Measurements from ENCODE around the gene CRIP1. TPM values are rescaled to one million over a fixed set of nuclear protein-coding genes. Genes with fewer than 3 reads are reported as not detected.

Gene CRIP1
- total and polyA plus RNA-seq, 2 donors (not counting 3 experiments of a cell fraction or from before 2014, with no cell fraction given): 3.1 to 8.1 TPM

DNA sequence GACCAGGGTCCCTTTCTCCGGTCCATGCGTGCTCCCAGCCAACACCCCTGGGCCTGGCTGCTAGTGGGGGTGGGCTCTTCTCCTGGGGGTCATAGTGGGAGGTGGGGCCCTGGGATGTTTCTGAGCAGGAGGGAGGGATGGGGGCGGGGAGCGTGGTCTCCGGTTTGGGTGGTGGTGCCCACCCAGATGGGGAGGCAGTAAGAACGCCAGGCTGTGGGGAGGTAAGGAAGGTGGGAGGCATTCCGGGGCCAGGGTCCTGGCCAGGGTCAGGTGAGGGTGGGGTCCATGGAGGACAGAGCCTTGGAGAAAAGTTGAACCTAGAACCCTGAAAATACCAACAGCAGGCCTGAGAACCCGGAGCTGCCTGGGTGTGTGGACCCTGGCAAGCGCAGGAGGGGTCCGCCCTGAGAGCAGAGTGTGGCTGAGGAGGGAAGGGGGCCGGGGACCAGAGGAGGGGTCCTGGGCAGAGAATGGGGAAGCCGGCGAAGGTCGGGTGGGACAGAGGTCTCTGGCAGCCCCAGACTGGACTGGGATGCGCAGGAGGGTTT lies 6.4 kb upstream of the CRIP1 start:
- Histone ChIP-seq H3K27ac (ENCODE audit: insufficient read depth, low read depth, low read length) (peak overlapping the region; percentile 91), H3K4me1 (ENCODE audit: control insufficient read depth, extremely low read depth, insufficient read depth, low read length) (peaks cover 27% of the 10 kb centered on the region), H3K4me3 (replicated peaks in 1 of 3; ENCODE audit: insufficient read depth in 1 of 3, low read depth in 1 of 3, low read length in 3 of 3) (no peak overlapping the region), H3K4me2 (ENCODE audit: insufficient read depth, low read length) (no peak overlapping the region), H4K20me1 (replicated peaks; ENCODE audit: control insufficient read depth, extremely low read depth, insufficient read depth, low read length) (no peaks in the 10 kb centered on the region), H3K9ac (replicated peaks; ENCODE audit: extremely low read depth, insufficient read depth, low read length) (no peak overlapping the region), H3K79me2 (ENCODE audit: control insufficient read depth, insufficient read depth, low read length) (peaks cover 9% of the 10 kb centered on the region), H3K9me1 (replicated peaks; ENCODE audit: control insufficient read depth, extremely low read depth, insufficient read depth, low read length) (no peaks in the 10 kb centered on the region), H3K36me3 (ENCODE audit: control insufficient read depth in 2 of 2, extremely low read depth in 1 of 2, insufficient read depth in 2 of 2, low read length in 2 of 2) (peaks cover 3 to 5% of the 10 kb centered on the region in 2 experiments), H2AFZ (ENCODE audit: low read depth, low read length) (no peak overlapping the region), H3K27me3 (ENCODE audit: control insufficient read depth in 2 of 2, insufficient read depth in 2 of 2, low read length in 2 of 2) (no peaks in the 10 kb centered on the region), H3K9me3 (replicated peaks; ENCODE audit: control insufficient read depth, insufficient read depth, low read length) (no peaks in the 10 kb centered on the region)
- peak; percentile 25 for TF ChIP-seq POLR2A (IDR thresholded peaks at IDR 0.05; ENCODE audit: low read depth, low read length)
- TF ChIP-seq EZH2 (IDR thresholded peaks at IDR 0.05; ENCODE audit: borderline replicate concordance, low read depth, low read length, severe bottlenecking): no peak
- ChIA-PET CTCF (interaction anchor here (0.6 to 3.2 kb wide), 28 partner anchors 10 to 507 kb away, joined by 3 to 144 read pairs (median 4); partner anchors contain the start of gene TEDC1), POLR2A (interaction anchor here (1.1 kb wide), 1 partner anchor 10 kb away, joined by 6 read pairs; no protein-coding TSS in a partner anchor)
- dilution Hi-C loops (cut with MboI; ENCODE audit: extremely low pct_ligation_motif_present, low sequenced_read_pairs): no loop called here
- no TSS peak for BruUV-seq (replicated peaks)
- FAIRE-seq (no peak), DNase-seq (ENCODE audit: low read depth, low spot score) (no peak)
- intact Hi-C loops (cut with micrococcal nuclease): no loop called here

DNA sequence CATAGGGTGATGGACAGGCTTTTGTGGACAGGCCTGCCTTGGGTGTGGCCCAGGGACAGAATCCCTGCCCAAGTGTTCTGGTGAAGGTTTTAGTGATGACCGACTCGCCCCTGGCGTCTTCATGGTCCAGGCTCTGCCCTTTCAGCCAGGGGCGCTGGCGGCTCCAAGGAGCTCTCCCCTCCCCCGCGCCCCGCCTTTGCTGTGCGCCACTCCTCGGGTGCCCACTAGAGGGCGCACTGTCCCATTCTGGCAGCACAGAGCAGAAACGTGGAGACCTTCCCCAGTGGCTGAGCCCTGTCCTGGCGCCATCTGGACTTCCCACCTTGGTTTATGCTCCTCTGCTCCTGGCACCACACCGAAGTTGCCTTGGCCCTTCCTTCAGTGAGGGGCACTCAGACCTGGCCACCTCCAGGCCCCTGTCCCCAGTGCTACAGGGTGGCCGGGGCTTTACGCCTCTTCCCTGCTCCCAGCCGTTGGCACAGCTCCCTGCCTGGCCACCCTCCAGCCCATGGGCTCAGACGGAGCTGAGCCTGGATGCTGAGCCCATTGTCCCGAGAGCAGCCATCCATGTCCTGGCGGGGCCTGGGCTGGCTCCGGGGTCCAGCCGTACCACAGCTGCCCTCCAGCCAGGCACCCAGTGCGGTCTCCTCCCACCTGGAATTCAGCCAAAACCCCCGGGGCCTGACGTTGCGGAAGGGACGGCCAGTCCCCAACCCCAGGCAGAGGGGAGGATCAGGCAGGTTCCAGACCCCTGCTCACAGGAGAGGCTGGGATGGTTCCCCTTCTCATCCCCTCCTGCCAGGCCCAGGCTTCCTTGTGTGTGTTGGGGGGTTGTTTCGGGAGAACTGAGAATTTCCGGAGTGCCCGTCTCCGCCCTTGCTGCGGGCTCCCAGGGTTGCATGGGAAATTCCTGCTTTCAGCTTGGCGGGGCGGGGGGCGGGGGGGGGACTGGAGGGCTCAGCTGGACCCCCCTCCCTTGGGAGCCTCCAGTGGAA lies 5.6 kb upstream of the CRIP1 start:
- no peaks in the 10 kb centered on the region for H3K9me1 ChIP-seq (replicated peaks; ENCODE audit: control insufficient read depth, extremely low read depth, insufficient read depth, low read length)
- peak overlapping the region; percentile 75 for H3K9ac ChIP-seq (replicated peaks; ENCODE audit: extremely low read depth, insufficient read depth, low read length)
- H3K4me1 ChIP-seq (ENCODE audit: control insufficient read depth, extremely low read depth, insufficient read depth, low read length): peaks cover 27% of the 10 kb centered on the region
- H3K9me3 ChIP-seq (replicated peaks; ENCODE audit: control insufficient read depth, insufficient read depth, low read length): no peaks in the 10 kb centered on the region
- peak overlapping the region; percentile 91 for H3K27ac ChIP-seq (ENCODE audit: insufficient read depth, low read depth, low read length)
- intact Hi-C loops (cut with micrococcal nuclease): loop anchor here (1.0 kb wide), 2 partner anchors 8 to 33 kb away; no protein-coding TSS in a partner anchor
- H3K36me3 ChIP-seq (ENCODE audit: control insufficient read depth in 2 of 2, extremely low read depth in 1 of 2, insufficient read depth in 2 of 2, low read length in 2 of 2): peaks cover 3 to 5% of the 10 kb centered on the region in 2 experiments
- H4K20me1 ChIP-seq (replicated peaks; ENCODE audit: control insufficient read depth, extremely low read depth, insufficient read depth, low read length): no peaks in the 10 kb centered on the region
- H3K4me3 ChIP-seq (replicated peaks in 1 of 3; ENCODE audit: insufficient read depth in 1 of 3, low read depth in 1 of 3, low read length in 3 of 3): no peak overlapping the region
- TSS peak; percentile 31 for BruUV-seq (replicated peaks)
- dilution Hi-C loops (cut with MboI; ENCODE audit: extremely low pct_ligation_motif_present, low sequenced_read_pairs): no loop called here
- CTCF ChIA-PET: interaction anchor here (0.6 to 3.2 kb wide), 30 partner anchors 9 to 548 kb away, joined by 3 to 144 read pairs (median 4); partner anchors contain the start of gene TEDC1
- H3K4me2 ChIP-seq (ENCODE audit: insufficient read depth, low read length): peak overlapping the region; percentile 1
- POLR2A ChIA-PET: interaction anchor here (1.1 kb wide), 1 partner anchor 9 kb away, joined by 6 read pairs; no protein-coding TSS in a partner anchor
- H3K79me2 ChIP-seq (ENCODE audit: control insufficient read depth, insufficient read depth, low read length): peaks cover 9% of the 10 kb centered on the region
- TF ChIP-seq POLR2A (IDR thresholded peaks at IDR 0.05; ENCODE audit: low read depth, low read length) (peak; percentile 37), MYC (IDR thresholded peaks at IDR 0.05; ENCODE audit: low read depth, low read length) (peak; percentile 56), GATA2 (IDR thresholded peaks at IDR 0.05; ENCODE audit: insufficient read depth, insufficient read length, low read depth, low read length) (no peak), EZH2 (IDR thresholded peaks at IDR 0.05; ENCODE audit: borderline replicate concordance, low read depth, low read length, severe bottlenecking) (no peak), CTCF (IDR thresholded peaks at IDR 0.05; ENCODE audit: extremely low read depth in 1 of 2, insufficient read depth in 1 of 2, low read depth in 1 of 2, low read length in 2 of 2) (peak; percentile 99 to 100), POLR2AphosphoS5 (IDR thresholded peaks at IDR 0.05; ENCODE audit: insufficient read depth, low read depth, low read length) (peak; percentile 55), FOS (IDR thresholded peaks at IDR 0.05; ENCODE audit: borderline replicate concordance, insufficient read depth, low read length) (no peak), JUN (IDR thresholded peaks at IDR 0.05; ENCODE audit: borderline replicate concordance, insufficient read depth, insufficient read length, low read depth) (no peak), MAX (IDR thresholded peaks at IDR 0.05; ENCODE audit: insufficient read depth, insufficient read length) (peak; percentile 21)
- DNase-seq (ENCODE audit: low read depth, low spot score) (peak; percentile 93), FAIRE-seq (peak; percentile 95)
- no peaks in the 10 kb centered on the region for H3K27me3 ChIP-seq (ENCODE audit: control insufficient read depth in 2 of 2, insufficient read depth in 2 of 2, low read length in 2 of 2)
- no peak overlapping the region for H2AFZ ChIP-seq (ENCODE audit: low read depth, low read length)

Data from endothelial cell of umbilical vein (primary cell).